Astrocyte of the spinal cord (primary cell): ENCODE data around the gene XYLT2.

Source experiments
- DNase-seq: peaks from one replicate; pipeline ENCODE4 v3.0.0; 2011; ENCODE audit warnings: low read depth, low spot score
- H3K4me3 ChIP-seq: 2 replicates; pipeline ENCODE4 v1.5.1; 2011; ENCODE audit warnings: low read depth, mild to moderate bottlenecking, low read length, moderate library complexity
- CTCF ChIP-seq: IDR thresholded peaks from 2 replicates; pipeline ENCODE4 v1.5.1; 2012; ENCODE audit warnings: low read depth, mild to moderate bottlenecking, low read length, inconsistent platforms
- in situ Hi-C: cut with HindIII; loops from 2 replicates; pipeline ENCODE4 v1.10.0; 2017; ENCODE audit warnings: low sequenced_read_pairs

The XYLT2 gene

DNA sequence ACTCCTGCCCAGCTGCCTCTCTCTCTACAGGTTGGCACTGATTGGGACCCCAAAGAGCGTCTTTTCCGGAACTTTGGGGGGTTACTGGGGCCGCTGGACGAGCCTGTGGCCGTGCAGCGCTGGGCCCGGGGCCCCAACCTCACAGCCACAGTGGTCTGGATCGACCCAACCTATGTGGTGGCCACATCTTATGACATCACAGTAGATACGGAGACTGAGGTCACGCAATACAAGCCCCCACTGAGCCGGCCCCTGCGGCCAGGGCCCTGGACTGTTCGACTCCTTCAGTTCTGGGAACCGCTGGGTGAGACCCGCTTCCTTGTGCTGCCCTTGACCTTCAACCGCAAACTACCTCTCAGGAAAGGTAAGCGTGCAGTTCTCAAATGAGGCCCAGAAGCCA, 12.3 kb downstream of the XYLT2 start:
- DNase-seq: no peak
- H3K4me3 ChIP-seq: no peak overlapping the region
- in situ Hi-C loops: no loop called here
- no peak for TF ChIP-seq CTCF

DNA sequence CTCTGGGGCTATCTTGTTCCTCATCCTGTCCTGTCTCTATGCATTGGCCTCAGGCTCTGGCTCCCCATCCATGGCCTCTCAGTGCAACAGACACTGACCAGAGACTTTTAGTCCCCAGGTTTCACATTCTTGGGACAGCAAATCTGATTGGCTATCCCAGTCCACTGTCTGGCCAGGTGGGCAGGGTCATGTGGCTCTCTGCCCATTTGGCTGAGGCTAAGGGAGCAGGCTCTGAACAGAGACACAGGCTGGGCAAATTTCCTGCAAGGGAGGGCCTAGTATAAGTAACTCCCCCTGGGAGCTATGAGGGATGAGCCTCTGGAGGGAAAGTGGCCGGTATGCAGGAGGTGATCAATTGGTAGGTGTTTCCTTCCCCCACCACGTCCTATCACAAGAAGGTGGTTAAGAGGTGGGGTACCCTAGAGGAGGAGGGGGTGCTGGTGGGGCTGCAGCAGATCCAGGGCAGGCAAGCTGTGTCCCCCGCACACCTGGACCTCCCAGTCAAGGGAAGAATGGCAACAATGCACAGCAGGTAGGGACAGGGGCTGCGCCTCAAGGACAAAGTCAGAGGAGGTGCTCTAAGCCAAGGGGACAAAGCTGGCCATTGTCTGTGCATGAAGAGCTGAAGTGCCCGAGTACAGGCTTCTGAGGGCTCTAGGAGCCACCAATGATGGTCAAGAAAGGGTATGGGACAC, 13.2 kb downstream of the XYLT2 start:
- no peak overlapping the region for H3K4me3 ChIP-seq
- in situ Hi-C loops: no loop called here
- TF ChIP-seq CTCF: no peak
- no peak for DNase-seq

DNA sequence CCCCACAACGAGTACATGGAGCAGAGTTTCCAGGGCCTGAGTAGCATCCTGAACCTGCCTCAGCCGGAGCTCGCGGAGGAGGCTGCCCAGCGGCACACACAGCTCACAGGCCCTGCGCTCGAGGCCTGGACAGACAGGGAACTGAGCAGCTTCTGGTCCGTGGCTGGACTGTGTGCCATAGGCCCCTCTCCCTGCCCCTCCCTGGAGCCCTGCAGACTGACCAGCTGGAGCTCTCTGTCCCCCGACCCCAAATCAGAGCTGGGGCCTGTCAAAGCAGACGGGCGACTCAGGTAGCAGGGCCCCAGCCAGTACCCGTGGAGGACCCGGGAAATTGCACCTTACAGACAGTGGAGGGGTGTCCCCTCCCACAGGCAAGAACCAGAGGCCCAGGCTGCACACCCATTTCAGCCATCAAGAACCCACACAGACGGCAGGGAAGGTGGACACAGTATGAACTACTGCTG, 14.1 kb downstream of the XYLT2 start:
- in situ Hi-C loops: no loop called here
- H3K4me3 ChIP-seq: no peak overlapping the region

GRCh38 chr17:50360486-50361115, 14.7 kb downstream of the XYLT2 start:
- TF ChIP-seq CTCF: no peak
- in situ Hi-C loops: no loop called here
- no peak overlapping the region for H3K4me3 ChIP-seq
- no peak for DNase-seq

More for the DNA sequence above, 14.1 kb downstream of the XYLT2 start:
- DNase-seq: no peak
- no peak for TF ChIP-seq CTCF

DNA sequence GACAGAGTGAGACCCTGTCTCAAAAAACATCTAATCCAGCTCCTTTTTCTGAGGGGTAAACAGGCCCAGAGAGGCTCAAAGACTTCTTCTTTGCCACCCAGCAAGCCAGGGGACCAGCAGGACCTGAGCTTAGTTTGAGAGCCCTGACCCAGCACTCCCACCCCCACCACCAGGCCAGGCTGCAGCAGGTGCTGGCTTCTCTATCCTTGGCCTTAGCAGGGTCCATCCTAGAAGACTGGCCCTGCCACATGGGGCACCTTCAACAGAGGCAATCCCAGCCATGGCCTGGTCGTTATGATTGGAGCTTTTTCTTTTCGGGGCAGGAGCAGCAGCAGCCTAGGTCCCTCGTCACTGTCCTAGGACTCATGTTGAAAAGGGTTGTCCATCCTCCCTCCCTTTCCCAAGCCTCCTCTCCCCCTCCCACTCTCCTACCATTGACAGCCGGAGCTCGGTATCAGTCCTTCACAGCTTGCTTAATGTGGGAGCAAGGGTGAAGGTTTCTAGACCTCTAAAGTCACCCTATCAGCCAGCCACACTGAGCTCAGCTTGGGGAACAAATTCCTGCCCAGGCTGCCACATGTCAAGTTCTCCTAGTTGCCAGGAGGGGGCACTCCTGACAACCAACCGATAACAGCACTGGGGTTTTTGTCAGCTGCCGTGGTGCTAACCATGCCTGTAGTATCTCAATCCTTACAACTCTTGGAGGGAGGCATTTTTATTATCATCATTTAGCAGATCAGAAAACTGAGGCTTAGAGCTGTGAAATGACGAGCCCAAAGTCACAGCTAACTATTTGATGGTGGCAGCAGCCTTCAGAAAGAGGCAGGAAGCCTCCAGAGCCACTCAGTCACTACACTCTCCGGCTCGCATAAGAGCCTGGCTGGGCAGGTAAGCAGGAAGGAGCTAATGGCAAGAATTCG, 15.9 kb downstream of the XYLT2 start:
- in situ Hi-C loops: no loop called here
- DNase-seq: peak; percentile 66
- peak; percentile 87 for TF ChIP-seq CTCF
- no peak overlapping the region for H3K4me3 ChIP-seq

DNA sequence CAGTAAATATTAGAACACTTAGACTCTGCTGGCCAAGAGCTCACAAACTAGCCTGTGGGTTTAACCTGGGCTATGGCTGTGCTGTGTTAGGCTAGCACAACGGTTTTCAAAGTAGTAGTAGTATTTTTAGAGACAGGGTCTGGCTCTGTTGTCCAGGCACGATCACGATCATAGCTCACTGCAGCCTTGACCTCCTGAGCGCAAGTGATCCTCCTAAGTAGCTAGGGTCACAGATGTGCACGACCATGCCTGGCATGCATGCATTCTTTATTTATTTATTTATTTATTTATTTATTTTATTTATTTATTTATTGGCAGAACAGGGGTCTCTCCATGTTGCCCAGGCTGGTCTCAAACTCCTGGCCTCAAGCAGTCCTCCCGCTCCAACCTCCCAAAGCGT, 16.7 kb downstream of the XYLT2 start:
- no peak for DNase-seq
- in situ Hi-C loops: no loop called here
- no peak overlapping the region for H3K4me3 ChIP-seq
- no peak for TF ChIP-seq CTCF
